Hematopoietic multipotent progenitor cell treated with erythropoietin and hydrocortisone succinate and interleukin-3 and kit ligand, for 4 days (in vitro differentiated cells): Measurements from ENCODE around the gene PRKCE.
A peak's percentile ranks its signal among the peaks of the same experiment; 100 is the strongest.

Experiments used
- DNase-seq: peaks from one replicate; pipeline ENCODE4 v3.0.0-alpha.2; 2015

Gene PRKCE

GRCh38 chr2:45980161-45980865 lies 328.8 kb downstream of the PRKCE start:
- DNase-seq = no peak

GRCh38 chr2:45981384-45981930 lies 330.0 kb downstream of the PRKCE start:
- no peak for DNase-seq

- no peak for DNase-seq
Measured at GRCh38 chr2:45982096-45982495, 330.6 kb downstream of the PRKCE start.

- no peak for DNase-seq
Measured at GRCh38 chr2:45983213-45983612, 331.7 kb downstream of the PRKCE start.

GRCh38 chr2:45984366-45984765 lies 332.9 kb downstream of the PRKCE start:
- DNase-seq = no peak

- DNase-seq = peak; percentile 33
Measured at GRCh38 chr2:45984896-45985473, 333.5 kb downstream of the PRKCE start.

- DNase-seq = peak; percentile 16
Measured at GRCh38 chr2:45986509-45986908, 335.0 kb downstream of the PRKCE start.

GRCh38 chr2:45987856-45988255 lies 336.4 kb downstream of the PRKCE start:
- DNase-seq = no peak

GRCh38 chr2:45988879-45989278 lies 337.4 kb downstream of the PRKCE start:
- no peak for DNase-seq

GRCh38 chr2:45990131-45990530 lies 338.7 kb downstream of the PRKCE start:
- no peak for DNase-seq

GRCh38 chr2:45992021-45992740 lies 340.7 kb downstream of the PRKCE start:
- DNase-seq = no peak

- DNase-seq = no peak
Measured at GRCh38 chr2:45992741-45993475, 341.4 kb downstream of the PRKCE start.

- DNase-seq = peak; percentile 88
Measured at GRCh38 chr2:45993476-45993991, 342.1 kb downstream of the PRKCE start.

- no peak for DNase-seq
Measured at GRCh38 chr2:45994060-45994459, 342.6 kb downstream of the PRKCE start.

- no peak for DNase-seq
Measured at GRCh38 chr2:46000660-46001059, 349.2 kb downstream of the PRKCE start.

GRCh38 chr2:46001290-46001689 lies 349.8 kb downstream of the PRKCE start:
- DNase-seq = no peak

- DNase-seq = no peak
Measured at GRCh38 chr2:46001741-46002506, 350.4 kb downstream of the PRKCE start.

- DNase-seq = no peak
Measured at GRCh38 chr2:46002507-46002883, 351.0 kb downstream of the PRKCE start.

- DNase-seq = no peak
Measured at GRCh38 chr2:46002947-46003346, 351.5 kb downstream of the PRKCE start.

GRCh38 chr2:46003903-46004473 lies 352.5 kb downstream of the PRKCE start:
- no peak for DNase-seq

GRCh38 chr2:46006473-46007025 lies 355.1 kb downstream of the PRKCE start:
- no peak for DNase-seq
